KMS-11 (cell line): ENCODE data around the gene GPR183.

ENCODE experiments used
- H2AFZ ChIP-seq: fragments of 200-600 bp; sonication (generic); 2 replicates; pipeline ENCODE4 v1.6.1; 2016; ENCODE audit warnings: antibody characterized with exemption, mixed run types, low read depth
- H3K27ac ChIP-seq: fragments of 200-600 bp; sonication (generic); 2 replicates; pipeline ENCODE4 v1.6.1; 2016; ENCODE audit warnings: mild to moderate bottlenecking, mixed run types
- H3K27me3 ChIP-seq: fragments of 200-600 bp; sonication (generic); 2 replicates; pipeline ENCODE4 v1.6.1; 2017; ENCODE audit warnings: mild to moderate bottlenecking, low read depth, mixed run types, moderate library complexity; ENCODE audit not compliant: insufficient read depth
- H3K36me3 ChIP-seq: fragments of 200-600 bp; sonication (generic); 2 replicates; pipeline ENCODE4 v1.6.1; 2017; ENCODE audit warnings: mild to moderate bottlenecking, mixed run types; ENCODE audit not compliant: insufficient read depth
- H3K4me1 ChIP-seq: fragments of 200-600 bp; sonication (generic); 2 replicates; pipeline ENCODE4 v1.6.1; 2016; ENCODE audit warnings: mild to moderate bottlenecking, low read depth, mixed run types; ENCODE audit not compliant: poor library complexity, severe bottlenecking
- H3K4me2 ChIP-seq: fragments of 200-600 bp; sonication (generic); 2 replicates; pipeline ENCODE4 v1.7.0; 2016; ENCODE audit warnings: mild to moderate bottlenecking, mixed run types
- H3K4me3 ChIP-seq: fragments of 200-600 bp; sonication (generic); IDR thresholded peaks from 2 replicates; pipeline ENCODE4 v1.6.1; 2017; ENCODE audit warnings: low read depth, low read length, mixed read lengths; ENCODE audit not compliant: insufficient read depth
- H3K79me2 ChIP-seq: fragments of 200-600 bp; sonication (generic); 2 replicates; pipeline ENCODE4 v1.6.1; 2016; ENCODE audit warnings: low read depth, mixed run types; ENCODE audit not compliant: insufficient read depth
- H3K9ac ChIP-seq: fragments of 200-600 bp; sonication (generic); 2 replicates; pipeline ENCODE4 v1.6.1; 2016; ENCODE audit warnings: mild to moderate bottlenecking, mixed run types
- H4K20me1 ChIP-seq: fragments of 200-600 bp; sonication (generic); 2 replicates; pipeline ENCODE4 v1.6.1; 2016; ENCODE audit warnings: mild to moderate bottlenecking, mixed run types; ENCODE audit not compliant: insufficient read depth
- TF ChIP-seq, protein P1 (sequence below): fragments of 200-600 bp; sonication (generic); conservative IDR thresholded peaks from 2 replicates; pipeline ENCODE4 v1.6.1; 2017; ENCODE audit warnings: low read depth, mild to moderate bottlenecking, antibody characterized with exemption, low read length, moderate library complexity, mixed read lengths

The GPR183 gene

DNA sequence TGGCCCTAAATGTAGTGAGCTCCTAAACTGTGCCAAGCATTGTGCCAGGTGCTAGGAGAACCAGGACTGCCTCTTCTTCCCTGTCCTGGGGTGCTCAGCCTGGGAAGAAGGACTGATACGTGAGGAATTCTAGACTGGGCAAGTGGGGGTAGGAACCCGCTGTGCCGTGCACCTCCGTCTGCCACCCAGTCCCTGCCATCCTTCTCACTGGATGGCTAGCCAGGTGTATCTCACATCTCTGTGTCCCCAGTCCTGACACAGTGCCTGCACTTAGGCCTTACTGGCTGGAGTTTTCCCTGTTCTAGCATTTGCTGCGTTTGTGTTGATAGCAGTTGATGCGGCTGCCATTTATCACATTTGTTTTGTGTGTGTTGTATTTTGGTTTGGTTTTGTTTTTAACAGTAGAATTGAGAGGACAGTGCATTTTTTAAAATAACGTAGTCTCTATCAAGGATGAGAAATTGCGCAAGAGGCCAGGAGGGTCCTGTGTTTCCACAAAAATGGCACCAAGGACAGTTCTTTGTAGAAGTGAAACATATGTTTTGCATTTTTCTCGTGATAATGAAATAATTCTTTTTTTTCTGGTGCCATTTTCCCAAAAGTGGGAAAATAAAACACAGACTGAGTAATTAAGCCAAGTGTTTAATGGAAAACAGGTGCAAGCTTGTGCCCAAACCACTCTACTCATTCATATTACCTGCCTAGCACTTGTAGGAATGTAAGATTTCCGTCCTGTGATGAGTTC lies 4.7 kb upstream of the GPR183 start:
- no peak overlapping the region for H3K4me3 ChIP-seq
- no peak overlapping the region for H3K9ac ChIP-seq
- H3K27ac ChIP-seq, result no peak overlapping the region

DNA sequence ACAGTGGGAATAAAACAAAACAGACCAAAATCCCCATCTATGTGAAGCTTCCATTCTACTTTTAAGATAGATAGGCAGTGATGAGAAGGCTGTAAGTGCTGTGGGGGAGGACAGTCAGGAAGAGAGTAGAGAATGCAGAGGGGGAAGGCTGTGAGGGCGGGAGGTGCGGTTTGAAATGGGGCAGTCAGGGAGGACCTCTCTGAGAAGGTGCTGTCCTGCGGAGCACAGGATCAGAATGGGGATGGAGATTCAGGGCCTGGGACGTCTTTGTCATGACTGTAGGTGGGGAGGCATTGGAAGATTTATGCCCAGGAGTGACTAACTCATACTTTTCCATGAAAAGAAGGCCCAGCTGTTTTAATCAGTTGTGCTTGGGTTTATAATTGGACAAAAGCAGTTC lies 3.9 kb upstream of the GPR183 start:
- Histone ChIP-seq H3K79me2 (no peaks in the 10 kb centered on the region), H3K4me2 (no peak overlapping the region), H3K4me1 (no peaks in the 10 kb centered on the region), H3K4me3 (no peak overlapping the region), H3K27me3 (no peaks in the 10 kb centered on the region), H2AFZ (no peak overlapping the region), H3K27ac (no peak overlapping the region), H4K20me1 (no peaks in the 10 kb centered on the region), H3K9ac (no peak overlapping the region), H3K36me3 (no peaks in the 10 kb centered on the region)
- TF ChIP-seq, protein P1, sequence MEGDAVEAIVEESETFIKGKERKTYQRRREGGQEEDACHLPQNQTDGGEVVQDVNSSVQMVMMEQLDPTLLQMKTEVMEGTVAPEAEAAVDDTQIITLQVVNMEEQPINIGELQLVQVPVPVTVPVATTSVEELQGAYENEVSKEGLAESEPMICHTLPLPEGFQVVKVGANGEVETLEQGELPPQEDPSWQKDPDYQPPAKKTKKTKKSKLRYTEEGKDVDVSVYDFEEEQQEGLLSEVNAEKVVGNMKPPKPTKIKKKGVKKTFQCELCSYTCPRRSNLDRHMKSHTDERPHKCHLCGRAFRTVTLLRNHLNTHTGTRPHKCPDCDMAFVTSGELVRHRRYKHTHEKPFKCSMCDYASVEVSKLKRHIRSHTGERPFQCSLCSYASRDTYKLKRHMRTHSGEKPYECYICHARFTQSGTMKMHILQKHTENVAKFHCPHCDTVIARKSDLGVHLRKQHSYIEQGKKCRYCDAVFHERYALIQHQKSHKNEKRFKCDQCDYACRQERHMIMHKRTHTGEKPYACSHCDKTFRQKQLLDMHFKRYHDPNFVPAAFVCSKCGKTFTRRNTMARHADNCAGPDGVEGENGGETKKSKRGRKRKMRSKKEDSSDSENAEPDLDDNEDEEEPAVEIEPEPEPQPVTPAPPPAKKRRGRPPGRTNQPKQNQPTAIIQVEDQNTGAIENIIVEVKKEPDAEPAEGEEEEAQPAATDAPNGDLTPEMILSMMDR, result no peak

More for the DNA sequence above, 4.7 kb upstream of the GPR183 start:
- H4K20me1 ChIP-seq, result no peaks in the 10 kb centered on the region
- H3K4me1 ChIP-seq, result no peaks in the 10 kb centered on the region
- no peaks in the 10 kb centered on the region for H3K27me3 ChIP-seq
- no peak overlapping the region for H2AFZ ChIP-seq
- no peaks in the 10 kb centered on the region for H3K36me3 ChIP-seq
- TF ChIP-seq, protein P1, result no peak
- no peaks in the 10 kb centered on the region for H3K79me2 ChIP-seq
- no peak overlapping the region for H3K4me2 ChIP-seq

DNA sequence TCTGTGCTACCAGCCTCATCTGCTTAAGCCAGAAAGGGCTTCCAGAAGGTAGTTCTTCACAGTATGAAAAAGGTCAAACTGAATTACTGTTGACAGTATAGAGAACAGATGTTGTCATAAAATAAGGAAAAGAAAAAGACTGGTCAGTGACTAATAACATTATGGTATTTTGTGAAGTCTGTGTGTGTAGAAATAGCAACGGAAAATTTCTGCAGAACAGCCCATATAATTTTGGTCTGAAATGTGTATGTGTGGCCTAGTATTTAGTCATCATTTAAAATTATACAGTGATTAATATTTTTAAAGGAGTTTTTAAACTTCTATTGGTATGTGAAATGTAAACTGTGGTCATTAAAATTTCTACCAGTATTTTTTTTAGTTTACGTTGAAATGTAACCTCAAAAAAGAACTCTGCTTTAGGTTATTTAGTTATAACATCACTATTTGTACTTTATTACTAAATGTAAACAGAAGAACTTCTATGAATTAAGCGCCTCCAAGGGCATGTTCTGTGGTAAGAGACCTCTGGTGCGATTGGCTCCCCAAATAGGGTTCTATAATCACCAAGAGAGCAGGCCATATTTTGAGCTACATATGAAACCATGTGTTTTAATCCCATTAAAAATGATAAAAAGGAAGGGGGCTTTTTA lies 3.3 kb upstream of the GPR183 start:
- no peaks in the 10 kb centered on the region for H3K4me1 ChIP-seq
- TF ChIP-seq, protein P1, result no peak
- no peak overlapping the region for H3K4me3 ChIP-seq
- H2AFZ ChIP-seq, result no peak overlapping the region
- H3K4me2 ChIP-seq, result no peak overlapping the region
- no peaks in the 10 kb centered on the region for H3K27me3 ChIP-seq
- H3K79me2 ChIP-seq, result no peaks in the 10 kb centered on the region
- H4K20me1 ChIP-seq, result no peaks in the 10 kb centered on the region
- no peak overlapping the region for H3K9ac ChIP-seq
- H3K36me3 ChIP-seq, result no peaks in the 10 kb centered on the region
- no peak overlapping the region for H3K27ac ChIP-seq

DNA sequence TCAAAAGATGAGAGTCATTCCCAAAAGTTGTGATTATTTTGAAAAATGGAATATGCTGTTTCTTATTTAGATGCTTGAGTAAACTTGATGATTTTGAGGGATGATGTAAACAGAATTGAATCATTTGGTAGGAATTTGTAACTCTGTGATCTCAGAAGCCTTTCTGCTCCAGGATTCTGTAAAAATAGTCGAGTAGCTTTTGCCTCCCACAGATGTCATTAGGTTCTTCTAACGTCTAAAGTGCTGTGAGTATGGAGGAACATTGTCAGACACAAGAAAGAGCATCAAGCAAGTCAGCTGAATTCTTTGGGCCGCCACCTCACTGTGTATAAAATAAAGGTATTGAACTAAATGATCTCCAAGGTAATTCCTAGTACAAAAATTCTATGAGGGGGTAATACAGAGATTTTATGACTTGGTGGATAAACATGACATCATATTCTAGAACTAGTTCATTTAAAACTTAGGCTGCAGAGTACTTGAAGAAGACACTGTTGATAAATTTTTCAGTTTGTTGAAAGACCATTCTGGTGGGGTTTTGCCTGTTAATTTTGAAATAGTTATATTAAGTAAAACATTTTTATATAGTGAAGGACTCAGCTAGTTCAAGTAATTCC lies 1.4 kb upstream of the GPR183 start:
- TF ChIP-seq, protein P1, result no peak
- H3K4me3 ChIP-seq, result no peak overlapping the region
- no peak overlapping the region for H3K9ac ChIP-seq

More for the DNA sequence above, 1.4 kb upstream of the GPR183 start:
- no peaks in the 10 kb centered on the region for H3K4me1 ChIP-seq
- no peaks in the 10 kb centered on the region for H3K36me3 ChIP-seq
- H2AFZ ChIP-seq, result no peak overlapping the region
- H3K27ac ChIP-seq, result no peak overlapping the region
- H3K4me2 ChIP-seq, result no peak overlapping the region
- H3K79me2 ChIP-seq, result no peaks in the 10 kb centered on the region
- H4K20me1 ChIP-seq, result no peaks in the 10 kb centered on the region
- no peaks in the 10 kb centered on the region for H3K27me3 ChIP-seq
